ENCODE results near the gene SPHK1. TPM values are rescaled to one million over a fixed set of nuclear protein-coding genes. Genes with fewer than 3 reads are reported as not detected.
"Not testable (repeated sequence)": the region's sequence is repeated elsewhere in the genome, so short reads cannot be mapped to it uniquely, and the experiment has no call there.

SPHK1 gene
- polyA plus RNA-seq, 1 donor from 2014 or later, result 2.7 TPM

DNA sequence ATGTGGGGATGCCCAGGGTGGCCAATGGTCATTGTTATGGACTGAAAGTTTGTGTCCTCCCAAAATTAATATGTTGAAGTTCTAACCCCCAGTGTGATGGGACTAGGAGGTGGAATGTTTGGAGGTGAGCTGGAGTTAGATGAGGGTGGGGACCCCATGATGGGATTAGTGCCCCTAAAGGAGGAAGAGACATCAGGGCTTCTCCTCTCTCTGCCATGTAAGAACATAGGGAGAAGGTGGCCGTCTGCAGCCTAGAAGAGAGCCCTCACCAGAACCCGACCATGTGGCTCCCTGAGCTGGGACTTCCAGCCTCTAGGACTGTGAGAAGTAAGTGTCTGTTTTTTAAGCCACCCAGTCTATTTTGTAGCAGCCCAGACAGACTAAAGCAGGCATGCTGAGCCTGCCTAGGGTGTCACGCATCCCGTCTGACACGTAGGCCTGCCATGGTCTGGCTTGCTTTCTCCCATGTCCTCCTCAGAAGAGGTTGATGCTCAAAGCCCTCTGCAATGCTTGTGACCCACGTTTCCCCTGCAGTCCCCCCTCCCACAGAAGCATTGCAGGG, 26.7 kb upstream of the SPHK1 start:
- no peak overlapping the region for H3K27ac ChIP-seq (ENCODE audit: low read length)
- H2AFZ ChIP-seq (ENCODE audit: low read depth, low read length), result no peak overlapping the region
- no peak overlapping the region for H3K4me2 ChIP-seq (ENCODE audit: low read length)
- H3K9ac ChIP-seq (ENCODE audit: low read length), result no peak overlapping the region
- no peaks in the 10 kb centered on the region for H4K20me1 ChIP-seq (ENCODE audit: insufficient read depth)
- H3K27me3 ChIP-seq (ENCODE audit: insufficient read depth, low read depth, low read length), result no peaks in the 10 kb centered on the region
- H3K79me2 ChIP-seq (replicated peaks; ENCODE audit: insufficient read depth, low read length), result peaks cover 3% of the 10 kb centered on the region
- no peak overlapping the region for H3K4me3 ChIP-seq (ENCODE audit: low read length)
- no peaks in the 10 kb centered on the region for H3K9me2 ChIP-seq (ENCODE audit: insufficient read depth, low read length)
- H3K9me3 ChIP-seq (ENCODE audit: low read length), result no peaks in the 10 kb centered on the region
- no peaks in the 10 kb centered on the region for H3K36me3 ChIP-seq (ENCODE audit: insufficient read depth, low read length)
- H3F3A ChIP-seq (ENCODE audit: insufficient read depth, low read length, poor library complexity, severe bottlenecking), result no peaks in the 10 kb centered on the region
- no peak for TF ChIP-seq EP300 (conservative IDR thresholded peaks at IDR 0.05; ENCODE audit: poor library complexity, severe bottlenecking)
- no peak for TF ChIP-seq RAD21 (conservative IDR thresholded peaks at IDR 0.05)
- no peak for TF ChIP-seq SMC3 (conservative IDR thresholded peaks at IDR 0.05; ENCODE audit: poor library complexity)
- no peak for TF ChIP-seq TAF1 (IDR thresholded peaks at IDR 0.05; ENCODE audit: low read depth)
- no peak for TF ChIP-seq MXI1 (conservative IDR thresholded peaks at IDR 0.05; ENCODE audit: poor library complexity, severe bottlenecking)
- TF ChIP-seq POLR2AphosphoS5 (IDR thresholded peaks at IDR 0.05), result no peak
- TF ChIP-seq, protein P1, sequence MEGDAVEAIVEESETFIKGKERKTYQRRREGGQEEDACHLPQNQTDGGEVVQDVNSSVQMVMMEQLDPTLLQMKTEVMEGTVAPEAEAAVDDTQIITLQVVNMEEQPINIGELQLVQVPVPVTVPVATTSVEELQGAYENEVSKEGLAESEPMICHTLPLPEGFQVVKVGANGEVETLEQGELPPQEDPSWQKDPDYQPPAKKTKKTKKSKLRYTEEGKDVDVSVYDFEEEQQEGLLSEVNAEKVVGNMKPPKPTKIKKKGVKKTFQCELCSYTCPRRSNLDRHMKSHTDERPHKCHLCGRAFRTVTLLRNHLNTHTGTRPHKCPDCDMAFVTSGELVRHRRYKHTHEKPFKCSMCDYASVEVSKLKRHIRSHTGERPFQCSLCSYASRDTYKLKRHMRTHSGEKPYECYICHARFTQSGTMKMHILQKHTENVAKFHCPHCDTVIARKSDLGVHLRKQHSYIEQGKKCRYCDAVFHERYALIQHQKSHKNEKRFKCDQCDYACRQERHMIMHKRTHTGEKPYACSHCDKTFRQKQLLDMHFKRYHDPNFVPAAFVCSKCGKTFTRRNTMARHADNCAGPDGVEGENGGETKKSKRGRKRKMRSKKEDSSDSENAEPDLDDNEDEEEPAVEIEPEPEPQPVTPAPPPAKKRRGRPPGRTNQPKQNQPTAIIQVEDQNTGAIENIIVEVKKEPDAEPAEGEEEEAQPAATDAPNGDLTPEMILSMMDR (IDR thresholded peaks at IDR 0.05; ENCODE audit: poor library complexity, severe bottlenecking), result no peak
- no peak for TF ChIP-seq REST (IDR thresholded peaks at IDR 0.05; ENCODE audit: borderline replicate concordance)
- no peak for TF ChIP-seq EZH2 (IDR thresholded peaks at IDR 0.05; ENCODE audit: borderline replicate concordance, insufficient read depth, low read length, poor library complexity, severe bottlenecking)

DNA sequence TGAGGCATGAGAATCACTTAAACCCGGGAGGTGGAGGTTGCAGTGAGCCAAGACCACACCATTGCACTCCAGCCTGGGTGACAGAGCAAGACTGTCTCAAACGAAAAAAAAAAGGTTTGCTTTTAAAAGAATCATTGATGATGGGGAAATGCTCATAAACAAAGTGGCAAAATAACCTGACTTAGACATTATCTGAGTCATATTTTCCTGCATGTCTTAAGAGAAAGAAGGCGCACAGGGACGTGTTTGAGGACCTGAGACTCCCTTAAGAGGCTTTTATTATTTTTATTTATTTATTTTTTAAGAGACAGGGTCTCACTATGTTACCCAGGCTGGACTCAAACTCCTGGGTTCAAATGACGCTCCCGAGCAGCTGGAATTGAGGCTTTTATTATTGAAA, 25.0 kb upstream of the SPHK1 start:
- H2AFZ ChIP-seq (ENCODE audit: low read depth, low read length), result no peak overlapping the region
- no peaks in the 10 kb centered on the region for H3K27me3 ChIP-seq (ENCODE audit: insufficient read depth, low read depth, low read length)
- H4K20me1 ChIP-seq (ENCODE audit: insufficient read depth), result no peaks in the 10 kb centered on the region
- H3K36me3 ChIP-seq (ENCODE audit: insufficient read depth, low read length), result no peaks in the 10 kb centered on the region
- H3K9ac ChIP-seq (ENCODE audit: low read length), result no peak overlapping the region
- no peaks in the 10 kb centered on the region for H3F3A ChIP-seq (ENCODE audit: insufficient read depth, low read length, poor library complexity, severe bottlenecking)
- TF ChIP-seq RAD21 (conservative IDR thresholded peaks at IDR 0.05) (no peak), EZH2 (IDR thresholded peaks at IDR 0.05; ENCODE audit: borderline replicate concordance, insufficient read depth, low read length, poor library complexity, severe bottlenecking) (no peak), TAF1 (IDR thresholded peaks at IDR 0.05; ENCODE audit: low read depth) (no peak), EP300 (conservative IDR thresholded peaks at IDR 0.05; ENCODE audit: poor library complexity, severe bottlenecking) (no peak), REST (IDR thresholded peaks at IDR 0.05; ENCODE audit: borderline replicate concordance) (no peak), POLR2AphosphoS5 (IDR thresholded peaks at IDR 0.05) (no peak), MXI1 (conservative IDR thresholded peaks at IDR 0.05; ENCODE audit: poor library complexity, severe bottlenecking) (no peak), SMC3 (conservative IDR thresholded peaks at IDR 0.05; ENCODE audit: poor library complexity) (no peak)
- TF ChIP-seq, protein P1 (IDR thresholded peaks at IDR 0.05; ENCODE audit: poor library complexity, severe bottlenecking), result no peak
- no peaks in the 10 kb centered on the region for H3K79me2 ChIP-seq (replicated peaks; ENCODE audit: insufficient read depth, low read length)
- H3K4me2 ChIP-seq (ENCODE audit: low read length), result no peak overlapping the region
- H3K9me2 ChIP-seq (ENCODE audit: insufficient read depth, low read length), result no peaks in the 10 kb centered on the region
- H3K27ac ChIP-seq (ENCODE audit: low read length), result no peak overlapping the region
- H3K9me3 ChIP-seq (ENCODE audit: low read length), result no peaks in the 10 kb centered on the region
- H3K4me3 ChIP-seq (ENCODE audit: low read length), result no peak overlapping the region

DNA sequence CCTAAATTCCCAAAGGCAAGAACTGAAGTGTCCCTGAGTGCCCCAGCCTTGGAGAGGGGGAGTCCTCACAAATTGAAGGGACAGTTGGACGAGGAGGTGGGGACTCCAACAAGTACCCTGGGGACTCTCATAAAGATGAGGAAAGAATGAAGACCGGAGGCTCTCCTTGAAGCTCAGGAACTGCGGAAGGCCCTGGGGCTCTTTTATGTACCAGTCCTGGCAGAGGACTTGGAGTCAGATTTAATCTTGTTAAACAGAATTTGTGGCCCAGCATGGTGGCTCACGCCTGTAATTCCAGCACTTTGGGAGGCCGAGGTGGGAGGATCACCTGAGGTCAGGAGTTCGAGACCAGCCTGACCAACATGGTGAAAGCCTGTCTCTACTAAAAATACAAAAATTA, 24.6 kb upstream of the SPHK1 start:
- H3K9me3 ChIP-seq (ENCODE audit: low read length); H3K36me3 ChIP-seq (ENCODE audit: insufficient read depth, low read length); H3K4me3 ChIP-seq (ENCODE audit: low read length); H3K27ac ChIP-seq (ENCODE audit: low read length); H2AFZ ChIP-seq (ENCODE audit: low read depth, low read length); H3K9me2 ChIP-seq (ENCODE audit: insufficient read depth, low read length); H3K79me2 ChIP-seq (replicated peaks; ENCODE audit: insufficient read depth, low read length); H4K20me1 ChIP-seq (ENCODE audit: insufficient read depth); H3K9ac ChIP-seq (ENCODE audit: low read length); H3K27me3 ChIP-seq (ENCODE audit: insufficient read depth, low read depth, low read length); H3F3A ChIP-seq (ENCODE audit: insufficient read depth, low read length, poor library complexity, severe bottlenecking); H3K4me2 ChIP-seq (ENCODE audit: low read length): not testable (repeated sequence)

Measured in neural cell (in vitro differentiated cells).